ENCODE results near the gene GPR17. TPM values are rescaled to one million over a fixed set of nuclear protein-coding genes. Genes with fewer than 3 reads are reported as not detected.
A peak's percentile ranks its signal among the peaks of the same experiment; 100 is the strongest.

The GPR17 gene
- total and polyA plus RNA-seq, 9 of the 15 experiments (the other 6 are each of a cell fraction or from before 2014, with no cell fraction given) = not detected

GRCh38 chr2:127701193-127701650 is 55.3 kb downstream of the GPR17 start, which contains the start of gene SFT2D3 (continued):
- peak; percentile 41 for TF ChIP-seq FIP1L1 (IDR thresholded peaks at IDR 0.05; ENCODE audit: low read depth, low read length, poor library complexity, severe bottlenecking)
- TF ChIP-seq RREB1 (CRISPR knock-in tag; IDR thresholded peaks at IDR 0.05) = no peak
- TF ChIP-seq MAX (CRISPR knock-in tag; IDR thresholded peaks at IDR 0.05) = no peak
- peak; percentile 90 for TF ChIP-seq POLR2B (IDR thresholded peaks at IDR 0.05; ENCODE audit: low read depth, partially characterized antibody)
- TF ChIP-seq TRIM24 (IDR thresholded peaks at IDR 0.05) = no peak
- no peak for TF ChIP-seq MXI1 (IDR thresholded peaks at IDR 0.05; ENCODE audit: low read depth, low read length)
- TF ChIP-seq RHOXF2B (CRISPR knock-in tag; conservative IDR thresholded peaks at IDR 0.05) = peak; percentile 88; the same call in 1 of the 2 replicates
- TF ChIP-seq NRF1 (conservative IDR thresholded peaks at IDR 0.05 in 1 of 2, IDR thresholded peaks at IDR 0.05 in 1 of 2) = peak in 1 of 2 experiments; percentile 38; a peak in 1 of 4 replicates
- no peak for TF ChIP-seq ZNF449 (CRISPR knock-in tag; IDR thresholded peaks at IDR 0.05)
- TF ChIP-seq RAD21 (CRISPR knock-in tag; conservative IDR thresholded peaks at IDR 0.05 in 1 of 2, IDR thresholded peaks at IDR 0.05 in 1 of 2) = no peak
- TF ChIP-seq TFE3 (CRISPR knock-in tag; IDR thresholded peaks at IDR 0.05) = no peak
- TF ChIP-seq ZBTB34 (CRISPR knock-in tag; IDR thresholded peaks at IDR 0.05) = no peak
- TF ChIP-seq SLC30A9 (CRISPR knock-in tag; IDR thresholded peaks at IDR 0.05) = no peak
- TF ChIP-seq ZNF184 (CRISPR knock-in tag; IDR thresholded peaks at IDR 0.05) = no peak
- TF ChIP-seq FOXA1 (IDR thresholded peaks at IDR 0.05; ENCODE audit: borderline replicate concordance) = no peak
- no peak for TF ChIP-seq MTA2 (IDR thresholded peaks at IDR 0.05; ENCODE audit: low read depth)
- TF ChIP-seq CBX5 (IDR thresholded peaks at IDR 0.05; ENCODE audit: borderline replicate concordance, low read depth) = no peak
- 0 out of 2 replicates have a peak, but pooled peaks have one; percentile 2 for TF ChIP-seq ZNF23 (CRISPR knock-in tag; IDR thresholded peaks at IDR 0.05)
- TF ChIP-seq SP2 (IDR thresholded peaks at IDR 0.05; ENCODE audit: extremely low read depth, low read depth, low read length, poor library complexity, severe bottlenecking) = no peak

Measured in K562 (cell line).